HG02763 (cell line): ENCODE data around the gene MYLK.
"Not testable (repeated sequence)": the region's sequence is repeated elsewhere in the genome, so short reads cannot be mapped to it uniquely, and the experiment has no call there.

Experiments used
- ATAC-seq: cut with Tn5 transposase; IDR thresholded peaks from one replicate; pipeline ENCODE4 v1.9.1; 2021; ENCODE audit warnings: mild to moderate bottlenecking, moderate library complexity; ENCODE audit not compliant: unreplicated experiment

The MYLK gene

GRCh38 chr3:123752228-123752627 is 131.9 kb downstream of the MYLK start:
- ATAC-seq, result no peak

- no peak for ATAC-seq
Measured at GRCh38 chr3:123751433-123751832, 132.7 kb downstream of the MYLK start.

GRCh38 chr3:123750659-123751420 is 133.3 kb downstream of the MYLK start:
- ATAC-seq, result no peak

GRCh38 chr3:123750209-123750608 is 133.9 kb downstream of the MYLK start:
- no peak for ATAC-seq

- ATAC-seq, result no peak
Measured at GRCh38 chr3:123749711-123750110, 134.4 kb downstream of the MYLK start.

GRCh38 chr3:123745184-123745855 is 138.8 kb downstream of the MYLK start:
- ATAC-seq, result no peak

GRCh38 chr3:123744064-123744463 is 140.1 kb downstream of the MYLK start:
- no peak for ATAC-seq

GRCh38 chr3:123743121-123743520 is 141.0 kb downstream of the MYLK start:
- no peak for ATAC-seq

- no peak for ATAC-seq
Measured at GRCh38 chr3:123741041-123741511, 143.1 kb downstream of the MYLK start.

GRCh38 chr3:123740391-123740822 is 143.7 kb downstream of the MYLK start:
- ATAC-seq, result no peak

GRCh38 chr3:123739754-123740153 is 144.4 kb downstream of the MYLK start:
- ATAC-seq, result no peak

GRCh38 chr3:123739106-123739505 is 145.0 kb downstream of the MYLK start:
- no peak for ATAC-seq

GRCh38 chr3:123738522-123738921 is 145.6 kb downstream of the MYLK start:
- not testable (repeated sequence) for ATAC-seq

- no peak for ATAC-seq
Measured at GRCh38 chr3:123737168-123737567, 147.0 kb downstream of the MYLK start.

GRCh38 chr3:123735456-123735855 is 148.7 kb downstream of the MYLK start:
- no peak for ATAC-seq

- ATAC-seq, result no peak
Measured at GRCh38 chr3:123734527-123734902, 149.6 kb downstream of the MYLK start.

- ATAC-seq, result no peak
Measured at GRCh38 chr3:123733805-123734526, 150.2 kb downstream of the MYLK start.

- no peak for ATAC-seq
Measured at GRCh38 chr3:123733341-123733740, 150.8 kb downstream of the MYLK start.

GRCh38 chr3:123732447-123732846 is 151.7 kb downstream of the MYLK start:
- no peak for ATAC-seq

GRCh38 chr3:123730829-123731228 is 153.3 kb downstream of the MYLK start:
- ATAC-seq, result no peak

GRCh38 chr3:123728991-123729390 is 155.1 kb downstream of the MYLK start:
- ATAC-seq, result no peak

GRCh38 chr3:123728014-123728413 is 156.1 kb downstream of the MYLK start:
- ATAC-seq, result no peak
